Astrocyte of the cerebellum (primary cell): ENCODE measurements around the gene AKAP10.

Source experiments
- DNase-seq: peaks from one replicate; pipeline ENCODE4 v3.0.0-alpha.2; 2011; ENCODE audit warnings: low read depth
- H3K4me3 ChIP-seq: 2 replicates; pipeline ENCODE4 v1.5.1; 2011; ENCODE audit warnings: mild to moderate bottlenecking, low read depth, low read length, moderate library complexity
- in situ Hi-C: cut with HindIII; loops from 2 replicates; pipeline ENCODE4 v1.10.0; 2017; ENCODE audit warnings: low sequenced_read_pairs
- TF ChIP-seq, protein P1 (sequence below): IDR thresholded peaks from 2 replicates; pipeline ENCODE4 v1.5.1; 2012; ENCODE audit warnings: low read length, low read depth, moderate library complexity, mild to moderate bottlenecking; ENCODE audit errors: missing control alignments

The AKAP10 gene

DNA sequence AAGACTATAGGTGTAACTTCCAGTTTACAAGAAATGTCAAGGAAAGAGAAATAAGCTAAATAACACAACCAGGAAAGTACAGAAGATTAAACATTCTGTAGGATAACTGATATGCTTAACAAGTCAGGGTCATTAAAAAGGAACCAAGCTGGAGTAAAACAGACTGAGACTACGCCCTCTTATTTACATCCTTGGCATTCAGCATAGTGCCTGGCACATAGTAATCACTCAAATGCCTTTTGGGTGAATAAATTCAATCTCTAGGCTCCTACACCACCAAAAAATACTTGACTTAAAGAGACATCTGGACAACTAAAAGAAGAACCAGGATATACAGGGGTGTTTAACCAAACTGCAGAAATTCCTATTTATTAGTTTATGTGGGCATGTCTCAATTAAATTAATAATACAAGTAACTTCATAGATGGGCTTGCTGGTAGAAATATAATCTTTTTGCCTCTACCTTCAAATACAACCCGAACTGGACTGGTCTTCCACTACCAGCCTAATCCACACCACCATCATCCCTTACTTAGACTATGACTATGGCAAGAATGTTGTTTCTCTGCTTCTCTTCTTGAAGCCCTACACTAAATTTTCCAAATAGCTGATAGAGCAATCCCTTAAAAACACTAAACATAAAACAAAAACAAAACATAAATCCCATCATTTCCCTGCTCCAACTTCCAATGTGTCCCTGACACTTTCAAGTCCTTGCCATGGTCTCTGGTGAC, 62.2 kb downstream of the AKAP10 start:
- no peak overlapping the region for H3K4me3 ChIP-seq
- in situ Hi-C loops, result no loop called here
- TF ChIP-seq, protein P1, sequence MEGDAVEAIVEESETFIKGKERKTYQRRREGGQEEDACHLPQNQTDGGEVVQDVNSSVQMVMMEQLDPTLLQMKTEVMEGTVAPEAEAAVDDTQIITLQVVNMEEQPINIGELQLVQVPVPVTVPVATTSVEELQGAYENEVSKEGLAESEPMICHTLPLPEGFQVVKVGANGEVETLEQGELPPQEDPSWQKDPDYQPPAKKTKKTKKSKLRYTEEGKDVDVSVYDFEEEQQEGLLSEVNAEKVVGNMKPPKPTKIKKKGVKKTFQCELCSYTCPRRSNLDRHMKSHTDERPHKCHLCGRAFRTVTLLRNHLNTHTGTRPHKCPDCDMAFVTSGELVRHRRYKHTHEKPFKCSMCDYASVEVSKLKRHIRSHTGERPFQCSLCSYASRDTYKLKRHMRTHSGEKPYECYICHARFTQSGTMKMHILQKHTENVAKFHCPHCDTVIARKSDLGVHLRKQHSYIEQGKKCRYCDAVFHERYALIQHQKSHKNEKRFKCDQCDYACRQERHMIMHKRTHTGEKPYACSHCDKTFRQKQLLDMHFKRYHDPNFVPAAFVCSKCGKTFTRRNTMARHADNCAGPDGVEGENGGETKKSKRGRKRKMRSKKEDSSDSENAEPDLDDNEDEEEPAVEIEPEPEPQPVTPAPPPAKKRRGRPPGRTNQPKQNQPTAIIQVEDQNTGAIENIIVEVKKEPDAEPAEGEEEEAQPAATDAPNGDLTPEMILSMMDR, result no peak
- DNase-seq, result no peak

DNA sequence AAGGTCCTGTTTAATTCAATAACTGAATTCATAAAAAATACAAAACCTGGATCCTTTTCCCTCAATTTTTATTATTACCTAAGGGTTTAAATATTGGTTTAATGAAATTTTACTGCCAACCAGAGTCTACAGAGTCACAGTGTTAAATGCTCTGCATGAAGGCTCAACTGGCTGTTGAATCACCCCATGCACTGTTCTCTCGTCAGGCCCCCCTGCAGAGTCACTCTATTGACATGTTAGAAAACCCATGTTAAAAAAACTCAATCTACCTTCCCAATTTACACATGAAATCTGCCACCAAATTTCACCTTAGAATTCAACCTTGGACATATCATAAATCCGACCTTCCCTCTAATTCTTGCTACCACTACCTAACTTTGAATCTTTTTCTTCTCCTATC, 66.6 kb downstream of the AKAP10 start:
- in situ Hi-C loops, result no loop called here
- H3K4me3 ChIP-seq, result no peak overlapping the region
- no peak for DNase-seq
- TF ChIP-seq, protein P1, result no peak

DNA sequence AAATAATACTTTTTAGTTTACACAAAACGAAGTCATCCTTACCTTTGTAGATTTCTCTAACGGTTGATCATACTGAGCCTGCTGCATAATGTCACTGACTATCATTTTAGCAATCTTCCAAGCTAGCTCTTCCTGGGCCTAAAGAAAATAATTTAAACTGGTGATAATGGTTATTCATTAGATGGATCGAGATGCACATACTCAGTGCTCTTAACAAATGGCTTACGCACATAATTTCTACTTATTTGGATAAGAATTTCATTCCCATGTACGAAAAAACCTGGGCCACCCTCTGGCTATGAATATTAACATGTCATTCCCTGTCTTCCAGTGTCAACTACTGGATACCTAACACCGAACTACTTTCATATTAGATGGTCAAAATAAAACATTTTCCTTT, 68.5 kb downstream of the AKAP10 start:
- in situ Hi-C loops, result no loop called here
- H3K4me3 ChIP-seq, result no peak overlapping the region
- TF ChIP-seq, protein P1, result no peak
- no peak for DNase-seq

DNA sequence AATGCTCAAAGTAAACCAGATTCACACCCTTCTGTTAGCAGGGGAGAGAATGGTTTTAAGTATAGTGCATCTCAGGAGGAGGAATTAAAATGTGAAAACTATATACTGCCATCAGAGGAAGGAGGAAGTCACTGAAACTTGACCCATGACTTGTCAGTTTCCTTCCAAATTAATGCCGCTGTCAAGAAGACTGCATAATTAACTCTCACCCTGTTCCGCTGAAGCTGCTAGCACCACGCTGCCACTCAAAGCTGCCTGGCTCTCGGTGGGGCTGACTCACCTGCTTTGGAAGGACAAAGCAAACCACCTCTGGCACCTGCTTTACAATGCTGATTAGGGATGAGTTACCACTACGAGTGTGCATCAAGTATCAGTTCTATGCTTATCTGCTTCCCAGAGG, 72.1 kb downstream of the AKAP10 start:
- no peak for DNase-seq
- TF ChIP-seq, protein P1, result no peak
- in situ Hi-C loops, result no loop called here

DNA sequence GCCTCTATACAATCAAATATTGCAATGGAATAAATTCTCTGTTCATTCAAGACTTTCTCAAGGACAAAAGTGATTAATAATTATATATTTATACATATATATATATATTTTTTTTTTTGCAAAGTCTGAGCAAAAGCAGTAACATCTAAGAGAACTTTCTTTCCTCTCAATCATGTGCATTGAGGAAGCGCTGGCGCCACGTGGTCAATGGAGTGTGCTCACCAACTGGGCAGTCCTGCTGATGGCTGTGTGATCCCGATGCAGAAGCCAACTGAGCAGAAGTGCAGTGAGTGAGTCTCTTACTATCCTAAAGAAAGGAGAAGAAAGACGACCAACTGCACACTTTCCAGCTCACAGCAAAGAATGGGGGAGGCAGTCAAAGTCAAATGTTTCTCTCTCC, 72.7 kb downstream of the AKAP10 start:
- no peak overlapping the region for H3K4me3 ChIP-seq
- in situ Hi-C loops, result no loop called here
- TF ChIP-seq, protein P1, result no peak
- DNase-seq, result no peak

More for the DNA sequence above, 72.1 kb downstream of the AKAP10 start:
- no peak overlapping the region for H3K4me3 ChIP-seq

DNA sequence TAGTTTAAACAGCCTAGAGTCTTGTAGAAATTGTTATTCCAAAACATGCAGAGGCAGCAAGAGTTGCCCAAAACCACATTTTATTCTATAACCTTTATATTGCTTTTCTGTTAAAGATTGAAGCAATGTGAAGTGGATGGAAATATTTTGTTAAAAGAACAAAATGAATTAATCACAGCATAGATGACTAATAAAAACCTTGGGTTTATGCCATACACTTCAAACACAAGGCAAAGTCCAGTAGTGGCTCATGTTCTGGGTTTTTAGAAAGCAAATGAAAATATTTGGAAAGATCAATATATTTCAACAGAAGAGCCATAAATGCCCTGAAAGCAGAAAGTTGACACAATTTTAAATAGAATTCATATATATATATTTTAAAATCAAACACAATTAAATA, 73.2 kb downstream of the AKAP10 start:
- TF ChIP-seq, protein P1, result no peak
- no peak for DNase-seq
- in situ Hi-C loops, result no loop called here
- H3K4me3 ChIP-seq, result no peak overlapping the region
